ENCODE measurements around the gene CUL2.
"Not testable (repeated sequence)": the region's sequence is repeated elsewhere in the genome, so short reads cannot be mapped to it uniquely, and the experiment has no call there.

Gene CUL2

DNA sequence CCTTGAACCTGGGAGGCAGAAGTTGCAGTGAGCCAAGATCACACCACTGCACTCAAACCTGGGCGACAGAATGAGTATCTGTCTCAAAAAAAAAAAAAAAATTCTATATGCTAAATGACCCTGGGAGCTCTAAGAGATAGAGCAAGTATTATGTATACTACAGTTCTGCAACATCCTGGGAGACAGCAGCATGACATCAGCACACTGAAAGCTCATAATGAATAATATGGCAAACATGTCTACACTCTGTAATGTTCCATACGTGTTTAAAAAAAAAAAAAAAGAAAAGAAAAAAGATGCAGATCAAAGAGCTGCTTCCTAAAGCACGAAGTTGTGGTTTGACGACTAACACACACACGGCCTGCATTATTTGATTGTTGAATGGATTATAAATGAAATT lies 72.5 kb downstream of the CUL2 start:
- no peak for DNase-seq

DNA sequence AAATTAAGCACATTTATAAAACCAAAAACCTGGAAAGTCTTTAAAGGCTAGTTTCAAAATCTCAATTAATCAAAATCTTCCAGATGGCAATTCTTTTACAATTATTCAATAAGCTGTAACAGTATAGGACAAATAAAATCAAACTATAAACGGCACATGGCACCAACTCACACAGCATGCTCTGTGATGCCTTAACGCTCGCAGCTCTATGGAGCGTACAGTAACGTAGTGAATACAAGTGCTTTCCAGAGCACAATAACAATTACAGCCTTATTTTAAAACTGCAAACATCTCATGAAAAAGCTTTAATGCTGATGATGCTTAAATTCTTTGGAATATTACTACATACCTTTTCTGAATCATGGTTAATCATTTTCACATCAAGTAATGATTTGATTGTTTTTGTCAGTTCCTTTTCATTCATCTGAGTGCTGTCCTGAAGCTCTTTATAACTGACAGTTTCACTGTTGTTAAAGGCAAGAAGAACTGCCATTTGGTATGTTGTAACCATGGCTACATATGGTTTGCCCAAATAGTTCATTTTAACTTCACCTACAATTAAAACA lies 74.2 kb downstream of the CUL2 start:
- DNase-seq: no peak

DNA sequence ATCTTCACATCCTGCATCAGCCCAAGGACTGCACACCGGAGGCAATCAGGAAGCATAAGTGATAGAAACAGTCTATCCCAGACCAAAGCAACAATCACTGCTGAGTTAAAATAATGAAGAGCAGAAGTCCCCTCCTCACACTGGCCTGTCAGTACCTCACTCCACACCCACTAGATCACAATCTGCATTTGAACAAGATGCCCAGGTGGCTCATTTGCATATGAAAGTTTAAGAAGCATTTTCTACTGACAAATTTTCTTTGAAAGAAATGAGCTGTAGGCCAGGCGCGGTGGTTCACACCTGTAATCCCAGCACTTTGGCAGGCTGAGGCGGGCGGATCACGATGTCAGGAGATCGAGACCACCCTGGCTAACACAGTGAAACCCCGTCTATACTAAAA lies 77.4 kb downstream of the CUL2 start:
- DNase-seq: no peak

DNA sequence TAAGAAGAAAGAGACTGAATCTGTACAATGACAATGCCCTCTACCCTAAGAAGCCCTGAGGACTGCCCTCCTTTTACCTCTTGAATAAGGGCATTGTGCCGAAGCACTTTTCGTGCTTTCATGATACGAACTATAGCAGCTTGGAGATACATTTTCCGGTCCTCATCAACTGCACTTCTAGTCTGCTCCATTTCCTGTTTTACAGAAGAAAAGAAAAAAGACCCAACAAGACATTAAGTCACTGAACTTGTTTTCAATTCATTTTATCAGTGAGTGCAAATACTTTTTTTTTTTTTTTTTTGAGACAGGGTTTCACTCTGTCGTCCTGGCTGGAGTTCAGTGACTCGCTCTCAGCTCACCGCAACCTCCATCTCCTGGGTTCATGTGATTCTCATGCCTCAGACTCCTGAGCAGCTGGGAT lies 78.4 kb downstream of the CUL2 start:
- no peak for DNase-seq

DNA sequence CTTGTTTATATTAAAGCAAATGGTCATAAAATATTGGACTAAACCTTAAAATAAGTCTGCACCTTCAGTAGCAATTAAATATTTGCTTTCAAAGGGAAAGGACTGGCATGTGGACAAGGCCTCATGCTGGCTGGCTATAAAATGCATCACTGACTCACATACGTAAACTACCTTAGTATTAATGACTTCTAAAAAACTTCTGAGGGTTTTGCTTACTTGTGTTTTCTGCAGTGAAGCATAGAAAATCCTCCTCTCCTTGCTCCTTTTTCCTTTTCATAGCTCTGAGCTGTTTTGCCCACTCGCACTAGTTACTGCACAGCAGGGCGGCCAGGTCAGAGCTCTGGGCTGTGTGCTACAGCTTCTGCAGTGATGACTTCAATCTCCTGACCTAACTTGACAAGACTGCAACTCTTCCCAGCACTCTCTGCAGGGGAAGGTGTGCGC lies 82.3 kb downstream of the CUL2 start:
- no peak for DNase-seq

DNA sequence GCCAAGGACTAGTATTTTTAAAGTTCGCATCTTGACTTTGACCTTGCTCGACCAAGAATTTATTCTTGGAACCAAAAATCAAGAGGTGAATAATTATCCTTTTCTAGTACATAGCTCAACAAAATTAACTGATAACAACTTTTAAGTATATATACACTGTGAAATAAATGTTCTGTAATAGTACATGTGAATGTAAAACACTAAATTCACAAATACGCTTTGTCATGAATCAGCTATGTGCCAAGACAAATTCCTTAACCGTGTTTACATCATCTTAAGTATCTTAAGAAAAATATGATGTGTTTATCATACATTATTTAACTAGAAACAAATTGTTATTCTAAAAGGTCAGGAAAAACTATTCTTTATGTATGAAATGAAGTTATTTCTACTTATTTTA lies 83.3 kb downstream of the CUL2 start:
- no peak for DNase-seq

DNA sequence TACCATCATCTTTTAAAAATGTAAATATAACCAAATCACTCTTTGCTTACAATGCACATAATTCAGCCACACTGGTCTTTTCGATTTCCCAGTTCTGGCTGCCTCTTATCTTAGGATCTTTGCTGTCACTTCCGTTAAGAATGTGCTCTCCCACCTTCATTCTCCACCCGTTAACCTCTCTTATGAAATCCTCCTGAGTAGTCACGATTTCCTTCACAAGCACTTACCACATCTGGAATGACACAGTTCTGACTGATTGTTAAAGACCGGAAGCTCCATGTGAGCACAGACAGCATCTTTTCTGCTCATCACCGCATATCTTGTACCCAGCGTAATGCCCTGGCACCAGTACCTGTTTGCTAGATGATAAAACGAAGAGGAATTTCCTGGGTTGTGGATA lies 84.3 kb downstream of the CUL2 start:
- DNase-seq: peak; percentile 11 to 37 (median 33)

DNA sequence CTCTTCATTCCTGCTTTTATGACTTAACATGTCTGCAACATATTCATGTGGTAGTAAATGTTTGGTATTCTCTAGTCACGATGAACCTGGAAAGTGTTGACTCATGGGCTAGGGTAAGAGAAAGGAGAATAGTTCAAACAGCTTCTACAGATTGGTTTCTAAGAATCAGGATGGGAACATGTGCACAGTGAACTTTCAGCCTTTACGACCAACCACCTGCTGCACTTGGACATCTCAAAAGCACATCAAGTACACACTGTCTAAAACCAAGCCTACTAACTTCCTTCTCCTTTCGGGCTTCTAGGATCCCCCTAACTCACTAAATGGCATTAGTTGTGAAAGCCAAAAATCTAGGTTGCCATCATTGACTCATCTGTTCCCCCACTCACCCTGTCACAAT lies 85.5 kb downstream of the CUL2 start:
- DNase-seq: peak in 2 of 3 donors; percentile 10 to 24

DNA sequence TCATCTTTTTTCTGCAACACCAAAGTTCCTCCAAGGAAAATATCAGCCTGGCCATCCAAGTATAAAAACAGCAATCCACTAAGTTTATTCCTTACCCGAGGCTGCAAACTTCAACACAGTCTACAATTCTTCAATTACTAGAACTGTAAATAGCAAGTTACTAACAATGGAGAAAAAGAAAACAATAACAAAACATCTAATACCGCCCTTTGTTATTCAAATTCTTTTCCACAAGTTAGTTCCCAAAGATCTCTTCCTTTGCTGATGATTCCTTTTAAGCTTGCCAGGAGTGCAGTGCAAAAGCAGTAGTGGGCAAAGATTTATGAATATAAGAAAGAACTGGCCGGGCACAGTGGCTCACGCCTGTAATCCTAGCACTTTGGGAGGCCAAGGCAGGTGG lies 86.2 kb downstream of the CUL2 start:
- DNase-seq: no peak

DNA sequence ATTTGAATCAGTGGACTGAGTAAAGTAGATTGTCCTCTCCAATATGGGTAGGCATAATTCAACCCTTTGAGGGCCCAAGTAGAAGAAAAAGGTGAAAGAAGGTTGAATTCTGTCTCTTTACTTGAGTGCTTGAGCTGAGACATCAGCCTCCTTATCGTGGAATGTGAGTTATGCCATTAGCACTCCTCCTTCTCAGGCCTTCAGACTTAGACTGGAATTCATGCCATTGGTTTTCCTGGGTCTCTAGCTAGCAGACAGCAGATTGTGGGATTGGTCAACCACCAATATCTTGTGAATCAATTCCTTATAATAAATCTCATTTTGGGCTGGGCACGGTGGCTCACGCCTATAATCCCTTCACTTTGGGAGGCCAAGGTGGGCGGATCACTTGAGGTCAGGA lies 89.2 kb downstream of the CUL2 start:
- no peak for DNase-seq

DNA sequence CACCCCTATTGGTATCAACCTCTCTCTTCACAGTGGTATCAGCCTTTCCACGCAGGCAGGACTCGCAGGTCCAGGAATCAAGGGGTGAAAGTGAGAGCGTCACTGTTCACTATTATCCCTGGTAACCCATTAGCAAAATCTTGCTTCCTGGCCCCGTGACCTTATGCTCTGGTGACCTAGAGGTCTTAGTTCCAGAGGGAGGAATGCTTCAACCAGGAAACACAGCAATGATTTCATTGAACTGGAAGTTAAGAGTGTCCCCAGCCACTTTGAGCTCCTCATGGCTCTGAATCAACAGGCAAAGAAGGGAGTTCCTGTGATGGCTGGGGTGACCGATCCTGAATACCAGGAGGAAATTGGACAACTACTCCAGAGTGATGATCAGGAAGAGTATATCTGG lies 90.6 kb downstream of the CUL2 start:
- DNase-seq: no peak

DNA sequence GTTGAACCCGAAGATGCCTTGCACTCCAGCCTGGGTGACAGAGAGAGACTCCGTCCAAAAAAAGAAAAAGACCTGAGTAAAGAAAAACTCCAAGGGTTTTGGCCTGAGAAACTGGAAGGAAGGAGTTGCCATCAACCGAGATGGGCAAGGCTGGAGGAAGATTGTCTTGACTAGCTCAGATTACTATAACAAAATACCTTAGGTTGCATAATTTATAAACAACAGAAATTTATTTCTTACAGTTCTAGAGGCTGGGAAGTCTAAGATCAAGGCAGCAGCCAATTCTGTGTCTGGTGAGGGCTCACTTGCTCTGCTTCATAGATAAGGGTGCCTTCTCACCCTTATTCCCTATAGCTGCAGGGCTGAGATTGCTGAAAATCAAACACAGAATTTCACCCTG lies 91.2 kb downstream of the CUL2 start:
- no peak for DNase-seq

DNA sequence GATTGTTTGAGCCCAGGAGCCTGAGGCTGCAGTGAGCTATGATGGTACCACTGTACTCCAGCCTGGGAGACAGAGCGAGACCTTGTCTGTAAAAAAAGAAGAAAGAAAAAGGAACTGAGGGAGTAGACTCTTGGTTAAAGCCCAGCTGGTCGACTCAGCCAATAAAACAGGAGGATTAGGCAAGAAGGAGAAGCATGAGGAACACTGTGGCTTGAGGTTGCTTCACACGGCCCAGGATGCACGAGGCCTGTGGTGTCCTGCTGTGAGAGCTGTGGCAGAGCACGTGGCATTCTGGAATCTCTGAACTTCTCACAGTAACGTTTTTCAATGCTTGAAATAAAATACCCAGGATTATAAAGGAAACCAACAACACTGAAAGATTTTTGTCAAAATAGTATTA lies 93.3 kb downstream of the CUL2 start:
- peak; percentile 73 to 85 (median 77) for DNase-seq

DNA sequence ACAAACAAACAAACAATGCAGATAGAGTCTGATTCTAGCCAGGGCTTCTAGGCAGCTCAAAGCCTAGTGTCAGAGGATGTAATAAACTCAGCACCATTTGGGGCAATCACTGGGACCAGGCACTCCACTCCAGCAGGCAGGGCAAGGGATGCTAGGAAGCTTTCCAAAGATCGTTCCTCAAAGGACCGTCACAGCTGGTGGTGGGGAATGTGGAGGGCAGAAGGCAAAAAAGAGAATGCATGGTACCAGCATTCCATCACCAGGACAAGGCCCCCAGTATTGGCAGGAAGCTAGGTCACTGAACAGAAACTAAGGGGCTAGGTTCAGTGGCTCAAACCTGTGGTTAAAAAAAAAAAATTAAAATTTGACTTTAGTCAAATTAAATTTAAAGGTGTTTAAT lies 94.2 kb downstream of the CUL2 start:
- DNase-seq: no peak

DNA sequence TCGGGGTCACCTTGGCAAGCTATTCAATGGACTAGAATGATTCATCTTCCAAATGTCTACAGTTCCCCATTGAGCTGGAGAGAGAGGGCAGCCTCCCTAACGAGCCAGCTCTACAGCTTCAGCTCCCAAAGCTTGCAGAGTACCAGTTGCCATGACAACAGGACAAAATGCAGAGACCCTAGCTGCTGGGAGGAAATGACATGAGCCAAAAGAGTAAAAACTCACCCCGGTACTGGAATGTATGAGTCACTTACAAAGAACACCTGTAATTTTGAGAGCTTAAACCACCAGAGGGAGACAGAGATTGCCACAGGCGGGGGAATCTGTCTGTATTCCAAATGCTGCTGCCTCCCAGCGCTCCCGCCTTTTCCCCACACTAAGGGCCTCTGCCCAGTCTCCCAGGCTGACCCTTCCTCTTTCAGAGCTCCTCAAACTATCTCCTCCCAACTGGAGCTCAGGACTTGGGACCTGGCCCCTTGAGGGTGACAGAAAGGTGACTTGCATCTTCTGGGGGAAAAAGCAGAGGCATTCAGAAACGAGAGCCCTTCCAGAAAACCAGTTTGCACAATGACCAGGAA lies 95.5 kb downstream of the CUL2 start:
- DNase-seq: peak in 2 of 3 donors; percentile 28 to 29

DNA sequence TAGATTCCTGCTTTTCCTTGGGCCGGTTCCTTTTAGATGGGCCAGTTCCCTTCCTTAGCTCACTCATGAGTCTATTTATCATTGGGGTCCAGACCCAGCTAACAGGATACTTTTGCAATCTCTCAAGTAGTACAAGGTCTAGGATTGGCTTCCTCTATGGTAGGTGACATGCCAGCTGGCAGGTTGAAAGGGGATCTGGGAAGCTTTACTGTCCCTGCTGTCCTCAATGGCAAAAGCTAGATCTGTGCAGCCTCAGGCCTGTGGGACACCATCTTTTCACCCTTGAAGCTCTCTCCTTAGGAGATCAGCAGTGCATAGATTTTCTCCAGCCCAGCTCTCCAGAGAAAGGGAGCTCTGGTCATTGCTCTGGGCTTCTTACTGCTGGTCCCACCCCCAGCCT lies 96.4 kb downstream of the CUL2 start:
- no peak for DNase-seq

DNA sequence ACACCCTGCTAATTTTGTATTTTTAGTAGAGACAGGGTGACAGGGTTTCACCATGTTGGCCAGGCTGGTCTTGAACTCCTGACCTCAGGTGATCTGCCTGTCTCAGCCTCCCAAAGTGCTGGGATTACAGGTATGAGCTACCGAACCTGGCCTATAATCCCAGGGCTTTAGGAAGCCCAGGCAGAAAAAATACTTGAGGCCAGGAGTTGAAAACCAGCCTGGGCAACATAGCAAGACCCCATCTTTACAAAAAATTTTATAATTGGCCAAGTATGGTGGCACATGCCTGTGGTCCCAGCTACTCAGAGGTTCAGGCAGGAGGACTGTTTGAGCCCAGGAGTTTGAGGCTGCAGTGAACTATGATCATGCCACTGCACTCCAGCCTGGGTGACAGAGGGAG lies 99.0 kb downstream of the CUL2 start:
- not testable (repeated sequence) for DNase-seq

DNA sequence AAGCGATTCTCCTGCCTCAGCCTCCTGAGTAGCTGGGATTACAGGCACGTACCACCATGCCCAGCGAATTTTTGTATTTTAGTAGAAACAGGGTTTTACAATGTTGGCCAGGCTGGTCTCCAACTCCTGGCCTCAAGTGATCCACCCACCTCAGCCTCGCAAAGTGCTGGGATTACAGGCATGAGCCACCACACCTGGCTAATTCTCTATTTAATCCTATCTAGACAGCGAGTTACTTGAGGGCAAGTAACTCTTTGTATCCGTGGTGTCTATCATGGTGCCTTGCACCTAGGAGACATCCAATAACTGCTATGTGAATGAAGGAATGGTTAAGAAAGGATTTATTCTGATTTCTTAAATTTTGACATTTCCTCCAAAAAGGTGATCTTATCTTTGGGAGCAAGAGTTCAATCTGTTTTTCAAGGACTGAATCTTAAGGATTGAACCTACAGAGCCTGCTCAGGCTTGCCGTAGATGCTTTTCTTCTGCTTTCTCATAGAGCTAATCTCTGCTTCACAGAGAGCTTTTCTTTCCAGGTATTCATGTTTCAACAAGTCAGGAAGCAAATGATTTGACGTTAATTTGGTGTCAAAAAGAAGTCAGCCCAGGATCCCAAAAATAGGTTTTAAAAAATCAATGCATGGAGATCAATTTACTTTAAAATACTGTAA lies 101.6 kb downstream of the CUL2 start:
- no peak for DNase-seq

DNA sequence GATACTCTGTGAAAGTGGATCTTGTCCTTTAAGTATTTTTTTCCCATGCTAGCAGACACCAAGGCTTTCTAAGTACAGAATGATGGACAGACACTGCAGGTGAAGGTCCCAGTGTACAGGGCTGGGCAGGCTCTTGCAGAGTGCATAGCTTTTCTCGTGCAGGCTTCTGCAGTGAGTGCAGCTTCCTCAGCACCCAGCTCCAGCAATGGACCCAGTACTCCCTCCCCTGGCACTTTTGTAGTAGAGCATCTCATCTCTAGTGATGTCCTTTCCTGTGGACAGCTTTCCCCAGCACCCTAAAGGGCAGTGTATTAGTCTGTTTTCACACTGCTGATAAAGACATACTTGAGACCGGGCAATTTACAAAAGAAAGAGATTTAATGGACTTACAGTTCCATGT lies 104.3 kb downstream of the CUL2 start:
- DNase-seq: no peak

DNA sequence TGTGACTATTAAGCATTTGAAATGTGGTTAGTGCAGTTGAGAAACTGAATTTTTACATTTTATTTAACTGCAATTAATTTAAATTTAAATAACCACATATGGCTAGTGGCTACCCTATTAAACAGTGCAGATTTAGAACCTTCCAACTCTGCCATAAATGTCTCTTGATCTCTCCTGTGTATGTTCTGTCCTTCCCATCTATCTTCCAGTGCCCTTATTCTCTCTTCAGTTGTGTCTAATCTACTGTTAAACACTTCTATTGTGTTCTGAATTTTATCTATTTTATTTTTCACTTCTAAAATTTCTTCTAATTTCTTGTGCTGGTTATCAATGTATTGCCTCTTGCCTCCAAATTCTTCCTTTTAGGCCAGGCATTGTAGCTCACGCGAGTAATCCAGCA lies 105.0 kb downstream of the CUL2 start:
- no peak for DNase-seq

DNA sequence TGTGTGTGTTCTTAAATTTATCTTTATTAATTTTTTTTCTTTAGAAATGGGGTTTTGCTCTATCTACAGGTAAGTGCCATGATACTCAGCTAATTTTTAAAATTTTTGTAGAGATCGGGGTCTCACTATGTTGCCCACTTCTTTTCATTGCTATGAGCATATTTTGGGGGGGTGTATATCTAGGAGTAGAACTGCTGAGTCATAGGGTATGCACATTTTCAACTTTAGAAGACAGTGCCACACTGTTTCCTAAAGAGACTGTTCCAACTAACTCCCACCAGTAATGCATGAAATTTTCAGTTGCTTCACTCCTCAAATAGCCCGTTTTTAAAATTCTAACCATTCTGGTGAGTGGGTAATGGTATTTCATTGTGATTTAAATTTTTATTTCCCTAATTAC lies 108.3 kb downstream of the CUL2 start:
- DNase-seq: no peak

DNA sequence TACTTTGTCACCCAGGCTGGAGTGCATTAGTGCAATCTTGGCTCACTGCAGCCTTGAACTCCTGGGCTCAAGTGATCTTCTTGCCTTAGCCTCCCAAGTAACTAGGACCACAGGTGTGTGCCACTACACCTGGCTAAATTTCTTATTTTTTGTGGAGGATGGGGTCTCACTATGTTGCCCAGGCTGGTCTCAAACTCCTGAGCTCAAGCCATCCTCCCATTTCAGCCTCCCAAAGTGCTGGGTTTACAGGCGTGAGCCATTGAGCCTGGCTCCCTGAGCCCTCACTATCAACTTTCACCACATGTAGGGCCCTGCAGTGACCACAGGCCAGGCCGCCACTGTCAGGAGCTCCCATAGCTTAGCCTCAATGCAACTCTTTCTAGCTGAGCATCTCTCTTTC lies 110.2 kb downstream of the CUL2 start:
- DNase-seq: no peak

DNA sequence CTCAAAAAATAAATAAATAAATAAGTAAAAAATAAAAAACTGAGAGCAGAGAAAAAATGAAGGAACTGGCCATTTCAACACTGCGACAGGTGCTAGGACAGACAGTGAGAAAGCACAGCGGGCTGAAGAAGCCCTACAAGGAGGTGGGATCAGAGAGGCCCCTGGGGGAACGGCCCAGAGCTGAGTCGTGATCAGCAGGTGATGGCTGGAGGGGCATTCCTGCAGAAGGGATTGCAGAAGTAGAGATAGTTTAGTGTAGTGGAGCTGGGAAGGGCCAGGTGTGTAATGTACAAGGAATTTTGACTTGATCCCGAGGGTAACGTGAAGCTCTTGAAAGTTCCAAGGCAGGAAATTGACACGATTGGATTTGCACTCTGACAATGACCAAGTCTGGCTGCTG lies 112.1 kb downstream of the CUL2 start:
- DNase-seq: no peak

DNA sequence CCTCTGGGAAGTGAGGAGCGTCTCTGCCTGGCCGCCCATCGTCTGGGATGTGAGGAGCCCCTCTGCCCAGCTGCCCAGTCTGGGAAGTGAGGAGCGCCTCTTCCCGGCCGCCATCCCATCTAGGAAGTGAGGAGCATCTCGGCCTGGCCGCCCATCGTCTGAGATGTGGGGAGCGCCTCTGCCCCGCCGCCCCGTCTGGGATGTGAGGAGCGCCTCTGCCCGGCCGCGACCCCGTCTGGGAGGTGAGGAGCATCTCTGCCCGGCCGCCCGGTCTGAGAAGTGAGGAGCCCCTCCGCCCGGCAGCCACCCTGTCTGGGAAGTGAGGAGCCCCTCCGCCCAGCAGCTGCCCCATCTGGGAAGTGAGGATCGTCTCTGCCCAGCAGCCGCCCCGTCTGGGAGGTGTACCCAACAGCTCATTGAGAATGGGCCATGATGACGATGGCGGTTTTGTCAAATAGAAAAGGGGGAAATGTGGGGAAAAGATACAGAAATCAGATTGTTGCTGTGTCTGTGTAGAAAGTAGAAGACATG lies 113.7 kb downstream of the CUL2 start:
- DNase-seq: not testable (repeated sequence)
